CD4-positive, CD25-positive, alpha-beta regulatory T cell (primary cell): Measurements from ENCODE around the gene MGAT5. TPM values are rescaled to one million over a fixed set of nuclear protein-coding genes. Genes with fewer than 3 reads are reported as not detected.

Experiments used
- ATAC-seq, 2 donors: fragments of 150-1000 bp; cut with Tn5 transposase; one replicate each; pipeline ENCODE4 v1.10.0; 2021; ENCODE audit warnings: low read depth in 2 of 2, moderate number of reproducible peaks in 2 of 2, moderate library complexity in 1 of 2
- DNase-seq, 3 donors: peaks; one replicate each; pipeline versions ENCODE4 v3.0.0 to v3.0.0-alpha.2; 2012 to 2022; ENCODE audit warnings: mixed read lengths in 1 of 3
- H3K27ac ChIP-seq: one replicate; pipeline ENCODE4 v1.7.0; 2013; ENCODE audit warnings: mild to moderate bottlenecking, low read length; ENCODE audit not compliant: insufficient read depth, poor library complexity, severe bottlenecking
- H3K27me3 ChIP-seq: one replicate; pipeline ENCODE4 v1.7.0; 2013; ENCODE audit warnings: low read length; ENCODE audit not compliant: control insufficient read depth, insufficient read depth
- H3K36me3 ChIP-seq: one replicate; pipeline ENCODE4 v1.7.0; 2013; ENCODE audit warnings: mild to moderate bottlenecking, low read length, moderate library complexity; ENCODE audit not compliant: control insufficient read depth, insufficient read depth
- H3K4me1 ChIP-seq: 2 replicates; pipeline ENCODE4 v1.7.0; 2013; ENCODE audit warnings: mild to moderate bottlenecking, low read length; ENCODE audit not compliant: insufficient read depth, control insufficient read depth, poor library complexity, severe bottlenecking
- H3K4me3 ChIP-seq: one replicate; pipeline ENCODE4 v1.7.0; 2013; ENCODE audit warnings: low read depth, mild to moderate bottlenecking, low read length, moderate library complexity
- H3K9me3 ChIP-seq, 2 experiments: 1 replicate in 1 of 2; 2 replicates in 1 of 2; pipeline ENCODE4 v1.7.0; 2013; ENCODE audit warnings: low read length in 2 of 2, mild to moderate bottlenecking in 1 of 2, moderate library complexity in 1 of 2; ENCODE audit not compliant: control insufficient read depth in 2 of 2
- H3K27ac Mint-ChIP-seq, 3 donors: one replicate each; pipeline ENCODE4 v1.8.0; 2020 to 2022; ENCODE audit warnings: mild to moderate bottlenecking in 3 of 3, mixed read lengths in 3 of 3, moderate library complexity in 2 of 3
- H3K27me3 Mint-ChIP-seq: one replicate; pipeline ENCODE4 v1.8.0; 2022; ENCODE audit warnings: mild to moderate bottlenecking, mixed read lengths
- H3K36me3 Mint-ChIP-seq: one replicate; pipeline ENCODE4 v1.8.0; 2020; ENCODE audit warnings: mixed read lengths
- H3K4me1 Mint-ChIP-seq, 4 donors: one replicate each; pipeline ENCODE4 v1.8.0; 2020 to 2022; ENCODE audit warnings: mixed read lengths in 4 of 4, mild to moderate bottlenecking in 1 of 4
- H3K4me3 Mint-ChIP-seq, 4 donors: one replicate each; pipeline ENCODE4 v1.8.0; 2020 to 2022; ENCODE audit warnings: mild to moderate bottlenecking in 4 of 4, mixed read lengths in 4 of 4, moderate library complexity in 3 of 4
- H3K9me3 Mint-ChIP-seq, 7 donors: one replicate each; pipeline ENCODE4 v1.8.0; 2020 to 2022; ENCODE audit warnings: mixed read lengths in 7 of 7, mild to moderate bottlenecking in 3 of 7, moderate library complexity in 2 of 7
- polyA plus RNA-seq, 4 donors: library from polyadenylated mRNA; unstranded; fragments of 300-500 nt; fragmentation: Illumina TruSeq; gene quantifications; one replicate each; pipeline ENCODE4 v1.2.3, GENCODE V29; 2021
- total RNA-seq: library from RNA; stranded (reverse); gene quantifications from one replicate; pipeline ENCODE4 v1.2.3, GENCODE V29; 2022

MGAT5 gene
- total and polyA plus RNA-seq, 5 donors from 2014 or later: 3.6 to 68.8 (median 6.9) TPM

GRCh38 chr2:134406311-134406710, 152.4 kb downstream of the MGAT5 start:
- H3K9me3 Mint-ChIP-seq: no peaks in the 10 kb centered on the region
- Histone ChIP-seq H3K4me1 (no peaks in the 10 kb centered on the region), H3K27me3 (no peaks in the 10 kb centered on the region), H3K27ac (no peak overlapping the region), H3K4me3 (no peak overlapping the region), H3K9me3 (no peaks in the 10 kb centered on the region), H3K36me3 (peaks cover 34% of the 10 kb centered on the region)
- H3K27me3 Mint-ChIP-seq: no peaks in the 10 kb centered on the region
- H3K36me3 Mint-ChIP-seq: peaks cover 30% of the 10 kb centered on the region
- H3K4me1 Mint-ChIP-seq: peaks cover 0 to 33% (median 19%) of the 10 kb centered on the region in 4 donors
- H3K4me3 Mint-ChIP-seq: no peak overlapping the region
- ATAC-seq: no peak
- peak overlapping the region in 1 of 3 donors; percentile 69 for H3K27ac Mint-ChIP-seq
- DNase-seq: no peak

- H3K36me3 ChIP-seq: peaks cover 34% of the 10 kb centered on the region
- H3K4me1 ChIP-seq: no peaks in the 10 kb centered on the region
- peak overlapping the region in 2 of 3 donors; percentile 69 to 86 for H3K27ac Mint-ChIP-seq
- peaks cover 0 to 33% (median 21%) of the 10 kb centered on the region in 4 donors for H3K4me1 Mint-ChIP-seq
- ATAC-seq (no peak), DNase-seq (no peak)
- no peaks in the 10 kb centered on the region for H3K27me3 Mint-ChIP-seq
- no peaks in the 10 kb centered on the region for H3K9me3 Mint-ChIP-seq
- peaks cover 25% of the 10 kb centered on the region for H3K36me3 Mint-ChIP-seq
- H3K27ac ChIP-seq: no peak overlapping the region
- no peak overlapping the region for H3K4me3 ChIP-seq
- H3K9me3 ChIP-seq: no peaks in the 10 kb centered on the region
- no peaks in the 10 kb centered on the region for H3K27me3 ChIP-seq
- no peak overlapping the region for H3K4me3 Mint-ChIP-seq
Measured at GRCh38 chr2:134406736-134407135, 152.9 kb downstream of the MGAT5 start.

GRCh38 chr2:134407154-134407890, 153.4 kb downstream of the MGAT5 start:
- no peak for DNase-seq
- no peak for ATAC-seq
- peaks cover 0 to 33% (median 26%) of the 10 kb centered on the region in 4 donors for H3K4me1 Mint-ChIP-seq

GRCh38 chr2:134408386-134408785, 154.5 kb downstream of the MGAT5 start:
- Mint-ChIP-seq H3K27me3 (no peaks in the 10 kb centered on the region), H3K4me3 (no peak overlapping the region), H3K4me1 (peaks cover 0 to 33% (median 25%) of the 10 kb centered on the region in 4 donors), H3K9me3 (no peaks in the 10 kb centered on the region), H3K27ac (peak overlapping the region in 2 of 3 donors; percentile 38 to 60), H3K36me3 (peaks cover 26% of the 10 kb centered on the region)
- no peak overlapping the region for H3K27ac ChIP-seq
- no peak for ATAC-seq
- H3K9me3 ChIP-seq: no peaks in the 10 kb centered on the region
- peaks cover 41% of the 10 kb centered on the region for H3K36me3 ChIP-seq
- H3K27me3 ChIP-seq: no peaks in the 10 kb centered on the region
- H3K4me3 ChIP-seq: no peak overlapping the region
- no peak for DNase-seq
- H3K4me1 ChIP-seq: no peaks in the 10 kb centered on the region

More at GRCh38 chr2:134407154-134407890, 153.4 kb downstream of the MGAT5 start:
- H3K27me3 Mint-ChIP-seq: no peaks in the 10 kb centered on the region
- no peaks in the 10 kb centered on the region for H3K27me3 ChIP-seq
- peak overlapping the region in 2 of 3 donors; percentile 10 to 86 for H3K27ac Mint-ChIP-seq
- H3K36me3 Mint-ChIP-seq: peaks cover 28% of the 10 kb centered on the region
- H3K9me3 ChIP-seq: no peaks in the 10 kb centered on the region
- peaks cover 37% of the 10 kb centered on the region for H3K36me3 ChIP-seq
- no peak overlapping the region for H3K4me3 Mint-ChIP-seq
- H3K9me3 Mint-ChIP-seq: no peaks in the 10 kb centered on the region
- no peak overlapping the region for H3K4me3 ChIP-seq
- H3K4me1 ChIP-seq: no peaks in the 10 kb centered on the region
- H3K27ac ChIP-seq: no peak overlapping the region

GRCh38 chr2:134408791-134409190, 154.9 kb downstream of the MGAT5 start:
- H3K4me3 ChIP-seq: no peak overlapping the region
- no peak overlapping the region for H3K27ac ChIP-seq
- no peaks in the 10 kb centered on the region for H3K27me3 ChIP-seq
- no peaks in the 10 kb centered on the region for H3K9me3 ChIP-seq
- Mint-ChIP-seq H3K9me3 (no peaks in the 10 kb centered on the region), H3K4me1 (peaks cover 0 to 33% (median 23%) of the 10 kb centered on the region in 4 donors), H3K36me3 (peaks cover 26% of the 10 kb centered on the region), H3K4me3 (no peak overlapping the region), H3K27ac (peak overlapping the region in 1 of 3 donors; percentile 60), H3K27me3 (no peaks in the 10 kb centered on the region)
- no peak for ATAC-seq
- no peak for DNase-seq
- H3K36me3 ChIP-seq: peaks cover 37% of the 10 kb centered on the region
- H3K4me1 ChIP-seq: no peaks in the 10 kb centered on the region

- Mint-ChIP-seq H3K9me3 (no peaks in the 10 kb centered on the region), H3K27ac (peak overlapping the region in 2 of 3 donors; percentile 19 to 68), H3K27me3 (no peaks in the 10 kb centered on the region), H3K36me3 (peaks cover 24% of the 10 kb centered on the region), H3K4me1 (peaks cover 0 to 33% (median 23%) of the 10 kb centered on the region in 4 donors), H3K4me3 (no peak overlapping the region)
- no peak for ATAC-seq
- Histone ChIP-seq H3K9me3 (no peaks in the 10 kb centered on the region), H3K4me1 (no peaks in the 10 kb centered on the region), H3K4me3 (no peak overlapping the region), H3K27ac (no peak overlapping the region), H3K36me3 (peaks cover 29% of the 10 kb centered on the region), H3K27me3 (no peaks in the 10 kb centered on the region)
- DNase-seq: no peak
Measured at GRCh38 chr2:134410006-134410405, 156.1 kb downstream of the MGAT5 start.

- Mint-ChIP-seq H3K36me3 (peaks cover 28% of the 10 kb centered on the region), H3K4me3 (no peak overlapping the region), H3K27me3 (no peaks in the 10 kb centered on the region), H3K27ac (peak overlapping the region; percentile 33 to 84 (median 64)), H3K9me3 (no peaks in the 10 kb centered on the region), H3K4me1 (peaks cover 0 to 33% (median 21%) of the 10 kb centered on the region in 4 donors)
- ATAC-seq (no peak), DNase-seq (no peak)
- Histone ChIP-seq H3K4me1 (no peaks in the 10 kb centered on the region), H3K27me3 (no peaks in the 10 kb centered on the region), H3K9me3 (no peaks in the 10 kb centered on the region), H3K27ac (no peak overlapping the region), H3K4me3 (no peak overlapping the region), H3K36me3 (peaks cover 24% of the 10 kb centered on the region)
Measured at GRCh38 chr2:134410831-134411231, 157.0 kb downstream of the MGAT5 start.
